HG02610 (cell line): ENCODE results near the gene KCNJ14.

ENCODE experiments used
- ATAC-seq: cut with Tn5 transposase; IDR thresholded peaks from one replicate; pipeline ENCODE4 v1.9.1; 2021; ENCODE audit warnings: mild to moderate bottlenecking, moderate library complexity; ENCODE audit not compliant: unreplicated experiment

KCNJ14 gene

GRCh38 chr19:48501494-48502349, 46.3 kb downstream of the KCNJ14 start:
- no peak for ATAC-seq

- ATAC-seq = no peak
Observed at GRCh38 chr19:48502350-48503018, 47.1 kb downstream of the KCNJ14 start.

- no peak for ATAC-seq
Observed at GRCh38 chr19:48506138-48506733, 50.9 kb downstream of the KCNJ14 start.

GRCh38 chr19:48507911-48508439, 52.6 kb downstream of the KCNJ14 start:
- ATAC-seq = no peak

GRCh38 chr19:48508729-48509411, 53.5 kb downstream of the KCNJ14 start:
- ATAC-seq = no peak

- ATAC-seq = no peak
Observed at GRCh38 chr19:48509467-48510194, 54.3 kb downstream of the KCNJ14 start.

GRCh38 chr19:48510421-48511268, 55.3 kb downstream of the KCNJ14 start:
- ATAC-seq = no peak

- ATAC-seq = no peak
Observed at GRCh38 chr19:48511321-48511731, 56.0 kb downstream of the KCNJ14 start.

GRCh38 chr19:48511800-48512503, 56.6 kb downstream of the KCNJ14 start, which contains the start of gene LMTK3:
LMTK3 (minus strand) TSS chr19:48511835; CDS start chr19:48511576, 259 bp downstream.
- ATAC-seq = no peak

- ATAC-seq = no peak
Observed at GRCh38 chr19:48512504-48513288, 57.3 kb downstream of the KCNJ14 start.

GRCh38 chr19:48513289-48514122, 58.1 kb downstream of the KCNJ14 start:
- ATAC-seq = no peak

- no peak for ATAC-seq
Observed at GRCh38 chr19:48514123-48514458, 58.7 kb downstream of the KCNJ14 start.

- no peak for ATAC-seq
Observed at GRCh38 chr19:48516536-48516935, 61.2 kb downstream of the KCNJ14 start.
